Mesothelial cell of epicardium (in vitro differentiated cells): ENCODE measurements around the gene SERPINE2. TPM values are rescaled to one million over a fixed set of nuclear protein-coding genes. Genes with fewer than 3 reads are reported as not detected.
A peak's percentile ranks its signal among the peaks of the same experiment; 100 is the strongest.

Experiments
- DNase-seq, 2 experiments: peaks; one replicate each; pipeline ENCODE4 v3.0.0; 2021; ENCODE audit warnings: low spot score in 2 of 2; ENCODE audit not compliant: unreplicated experiment in 2 of 2
- H3K27ac Mint-ChIP-seq: 2 replicates; pipeline ENCODE4 v1.8.0; 2021; ENCODE audit warnings: mixed read lengths
- H3K27me3 Mint-ChIP-seq: 2 replicates; pipeline ENCODE4 v1.8.0; 2021; ENCODE audit warnings: low read depth, mixed read lengths
- H3K36me3 Mint-ChIP-seq: 2 replicates; pipeline ENCODE4 v1.8.0; 2021; ENCODE audit warnings: mixed read lengths
- H3K4me1 Mint-ChIP-seq: 2 replicates; pipeline ENCODE4 v1.8.0; 2021; ENCODE audit warnings: mixed read lengths
- H3K4me3 Mint-ChIP-seq: 2 replicates; pipeline ENCODE4 v1.8.0; 2021; ENCODE audit warnings: mild to moderate bottlenecking, moderate library complexity, mixed read lengths
- H3K9me3 Mint-ChIP-seq: 2 replicates; pipeline ENCODE4 v1.8.0; 2021; ENCODE audit warnings: mixed read lengths
- CTCF ChIP-seq: fragments of 200-600 bp; sonication (generic); IDR thresholded peaks from one replicate; pipeline ENCODE4 v1.5.0; 2021; ENCODE audit warnings: antibody characterized with exemption; ENCODE audit not compliant: unreplicated experiment
- total RNA-seq: library from RNA; stranded (reverse); gene quantifications from 3 replicates; pipeline ENCODE4 v1.2.1, GENCODE V29; 2021

The SERPINE2 gene
- total RNA-seq, 1 donor from 2014 or later, result 49.9 TPM

- Mint-ChIP-seq H3K9me3 (no peaks in the 10 kb centered on the region), H3K36me3 (peaks cover 15% of the 10 kb centered on the region), H3K4me1 (peaks cover 49% of the 10 kb centered on the region), H3K27ac (peak overlapping the region; percentile 3), H3K27me3 (no peaks in the 10 kb centered on the region), H3K4me3 (peak overlapping the region; percentile 20)
- DNase-seq, result no peak
- no peak for TF ChIP-seq CTCF
Observed at GRCh38 chr2:223956300-223956699, 82.8 kb downstream of the SERPINE2 start.

GRCh38 chr2:223954401-223954800 lies 84.7 kb downstream of the SERPINE2 start:
- H3K4me3 Mint-ChIP-seq, result no peak overlapping the region
- no peaks in the 10 kb centered on the region for H3K9me3 Mint-ChIP-seq
- peaks cover 33% of the 10 kb centered on the region for H3K4me1 Mint-ChIP-seq
- no peak for TF ChIP-seq CTCF
- no peaks in the 10 kb centered on the region for H3K27me3 Mint-ChIP-seq
- no peak overlapping the region for H3K27ac Mint-ChIP-seq
- DNase-seq, result no peak
- H3K36me3 Mint-ChIP-seq, result no peaks in the 10 kb centered on the region

GRCh38 chr2:223952280-223952968 lies 86.7 kb downstream of the SERPINE2 start:
- Mint-ChIP-seq H3K9me3 (no peaks in the 10 kb centered on the region), H3K4me3 (no peak overlapping the region), H3K4me1 (peaks cover 25% of the 10 kb centered on the region), H3K27ac (no peak overlapping the region), H3K27me3 (no peaks in the 10 kb centered on the region), H3K36me3 (no peaks in the 10 kb centered on the region)
- TF ChIP-seq CTCF, result no peak
- DNase-seq, result no peak

- no peak for TF ChIP-seq CTCF
- H3K4me1 Mint-ChIP-seq, result peaks cover 21% of the 10 kb centered on the region
- no peak for DNase-seq
- H3K4me3 Mint-ChIP-seq, result no peak overlapping the region
- no peaks in the 10 kb centered on the region for H3K9me3 Mint-ChIP-seq
- H3K27me3 Mint-ChIP-seq, result no peaks in the 10 kb centered on the region
- no peaks in the 10 kb centered on the region for H3K36me3 Mint-ChIP-seq
- no peak overlapping the region for H3K27ac Mint-ChIP-seq
Observed at GRCh38 chr2:223950448-223951347, 88.4 kb downstream of the SERPINE2 start.

- H3K27me3 Mint-ChIP-seq, result no peaks in the 10 kb centered on the region
- no peak overlapping the region for H3K27ac Mint-ChIP-seq
- H3K4me3 Mint-ChIP-seq, result no peak overlapping the region
- H3K36me3 Mint-ChIP-seq, result no peaks in the 10 kb centered on the region
- no peak for DNase-seq
- H3K4me1 Mint-ChIP-seq, result peaks cover 23% of the 10 kb centered on the region
- no peaks in the 10 kb centered on the region for H3K9me3 Mint-ChIP-seq
- TF ChIP-seq CTCF, result no peak
Observed at GRCh38 chr2:223949241-223949840, 89.7 kb downstream of the SERPINE2 start.
